Activated CD8-positive, alpha-beta T cell treated with anti-CD3 and anti-CD28 coated beads for 36 hours (primary cell): ENCODE measurements around the gene PTGES. TPM values are rescaled to one million over a fixed set of nuclear protein-coding genes. Genes with fewer than 3 reads are reported as not detected.

Experiments used
- ATAC-seq: fragments of 200-7000 bp; cut with Tn5 transposase; one replicate; pipeline ENCODE4 v1.10.0; 2021; ENCODE audit warnings: mild to moderate bottlenecking, moderate library complexity
- CTCF ChIA-PET: fragments of 350-600 bp; sonication (Branson Sonifier 250); formaldehyde crosslinking; loops from one replicate; lab custom pipeline; 2021; ENCODE audit warnings: antibody characterized with exemption; lab: Charles Lee
- POLR2A ChIA-PET: fragments of 350-600 bp; sonication (Branson Sonifier 250); formaldehyde crosslinking; loops from one replicate; lab custom pipeline; 2021; ENCODE audit warnings: antibody characterized with exemption; lab: Charles Lee
- DNase-seq: peaks from one replicate; pipeline ENCODE4 v3.0.0-alpha.2; 2020
- H3K27ac Mint-ChIP-seq: one replicate; pipeline ENCODE4 v1.8.0; 2021; ENCODE audit warnings: mild to moderate bottlenecking, mixed read lengths
- H3K27me3 Mint-ChIP-seq: one replicate; pipeline ENCODE4 v1.8.0; 2021; ENCODE audit warnings: mixed read lengths
- H3K36me3 Mint-ChIP-seq: one replicate; pipeline ENCODE4 v1.8.0; 2021; ENCODE audit warnings: low read depth, mixed read lengths
- H3K4me1 Mint-ChIP-seq: one replicate; pipeline ENCODE4 v1.8.0; 2021; ENCODE audit warnings: low read depth, mixed read lengths
- H3K4me3 Mint-ChIP-seq: one replicate; pipeline ENCODE4 v1.8.0; 2021; ENCODE audit warnings: mild to moderate bottlenecking, moderate library complexity, mixed read lengths
- H3K9me3 Mint-ChIP-seq: one replicate; pipeline ENCODE4 v1.8.0; 2021; ENCODE audit warnings: mixed read lengths
- intact Hi-C: fragments of 100-400 bp; cut with micrococcal nuclease; formaldehyde crosslinking; loops from one replicate; pipeline ENCODE4 v1.10.0; 2022
- total RNA-seq, 2 experiments: library from RNA; stranded (reverse); gene quantifications; one replicate each; pipeline ENCODE4 v1.2.3, GENCODE V29; 2021
- TF ChIP-seq, protein P1 (sequence below): fragments of 200-600 bp; IDR thresholded peaks from one replicate; pipeline ENCODE4 v1.8.0; 2022; ENCODE audit warnings: antibody characterized with exemption, mild to moderate bottlenecking

PTGES gene
- total RNA-seq, 2 experiments from 2014 or later: 0.20 to 0.56 TPM

DNA sequence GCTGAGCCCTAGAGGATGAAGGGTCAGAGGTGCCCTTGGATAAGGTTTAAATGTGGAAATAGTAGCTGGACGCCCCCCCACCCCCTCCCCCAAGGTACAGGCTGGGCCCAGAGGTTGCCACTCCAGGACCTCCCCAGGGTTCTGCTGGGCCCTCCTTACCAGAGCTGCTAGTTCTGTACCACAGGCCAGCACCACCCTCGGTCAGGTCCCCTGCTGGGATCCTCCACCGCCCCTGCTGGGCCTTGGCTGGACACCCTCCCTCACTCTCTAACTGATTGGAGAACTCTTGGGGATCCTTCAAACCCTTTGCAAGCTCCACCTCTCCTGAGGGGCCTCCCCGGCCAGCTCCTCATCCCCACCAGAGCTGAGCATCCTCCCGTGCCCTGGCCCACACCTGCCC, 34.9 kb downstream of the PTGES start:
- ChIA-PET POLR2A (no interaction called here), CTCF (interaction anchor here (1.1 to 1.7 kb wide), 3 partner anchors 9 to 65 kb away, joined by 3 to 5 read pairs (median 3); no protein-coding TSS in a partner anchor)
- Mint-ChIP-seq H3K4me3 (no peak overlapping the region), H3K27ac (no peak overlapping the region), H3K27me3 (peaks cover 10% of the 10 kb centered on the region), H3K4me1 (peaks cover 3% of the 10 kb centered on the region), H3K36me3 (no peaks in the 10 kb centered on the region), H3K9me3 (no peaks in the 10 kb centered on the region)
- DNase-seq: no peak
- TF ChIP-seq, protein P1, sequence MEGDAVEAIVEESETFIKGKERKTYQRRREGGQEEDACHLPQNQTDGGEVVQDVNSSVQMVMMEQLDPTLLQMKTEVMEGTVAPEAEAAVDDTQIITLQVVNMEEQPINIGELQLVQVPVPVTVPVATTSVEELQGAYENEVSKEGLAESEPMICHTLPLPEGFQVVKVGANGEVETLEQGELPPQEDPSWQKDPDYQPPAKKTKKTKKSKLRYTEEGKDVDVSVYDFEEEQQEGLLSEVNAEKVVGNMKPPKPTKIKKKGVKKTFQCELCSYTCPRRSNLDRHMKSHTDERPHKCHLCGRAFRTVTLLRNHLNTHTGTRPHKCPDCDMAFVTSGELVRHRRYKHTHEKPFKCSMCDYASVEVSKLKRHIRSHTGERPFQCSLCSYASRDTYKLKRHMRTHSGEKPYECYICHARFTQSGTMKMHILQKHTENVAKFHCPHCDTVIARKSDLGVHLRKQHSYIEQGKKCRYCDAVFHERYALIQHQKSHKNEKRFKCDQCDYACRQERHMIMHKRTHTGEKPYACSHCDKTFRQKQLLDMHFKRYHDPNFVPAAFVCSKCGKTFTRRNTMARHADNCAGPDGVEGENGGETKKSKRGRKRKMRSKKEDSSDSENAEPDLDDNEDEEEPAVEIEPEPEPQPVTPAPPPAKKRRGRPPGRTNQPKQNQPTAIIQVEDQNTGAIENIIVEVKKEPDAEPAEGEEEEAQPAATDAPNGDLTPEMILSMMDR: no peak
- ATAC-seq: no peak
- intact Hi-C loops: no loop called here

GRCh38 chr9:129716091-129716490, 36.8 kb downstream of the PTGES start:
- intact Hi-C loops: no loop called here
- no peak for ATAC-seq
- H3K9me3 Mint-ChIP-seq: no peaks in the 10 kb centered on the region
- H3K4me1 Mint-ChIP-seq: peaks cover 19% of the 10 kb centered on the region
- no peak overlapping the region for H3K27ac Mint-ChIP-seq
- H3K36me3 Mint-ChIP-seq: no peaks in the 10 kb centered on the region
- TF ChIP-seq, protein P1: no peak
- no peak overlapping the region for H3K4me3 Mint-ChIP-seq
- peaks cover 10% of the 10 kb centered on the region for H3K27me3 Mint-ChIP-seq
- CTCF ChIA-PET: interaction anchor here (1.8 to 3.7 kb wide), 3 partner anchors 10 to 74 kb away, joined by 5 to 22 read pairs (median 5); no protein-coding TSS in a partner anchor
- POLR2A ChIA-PET: interaction anchor here (0.7 kb wide), 1 partner anchor 347 kb away, joined by 3 read pairs; no protein-coding TSS in a partner anchor
- DNase-seq: no peak

DNA sequence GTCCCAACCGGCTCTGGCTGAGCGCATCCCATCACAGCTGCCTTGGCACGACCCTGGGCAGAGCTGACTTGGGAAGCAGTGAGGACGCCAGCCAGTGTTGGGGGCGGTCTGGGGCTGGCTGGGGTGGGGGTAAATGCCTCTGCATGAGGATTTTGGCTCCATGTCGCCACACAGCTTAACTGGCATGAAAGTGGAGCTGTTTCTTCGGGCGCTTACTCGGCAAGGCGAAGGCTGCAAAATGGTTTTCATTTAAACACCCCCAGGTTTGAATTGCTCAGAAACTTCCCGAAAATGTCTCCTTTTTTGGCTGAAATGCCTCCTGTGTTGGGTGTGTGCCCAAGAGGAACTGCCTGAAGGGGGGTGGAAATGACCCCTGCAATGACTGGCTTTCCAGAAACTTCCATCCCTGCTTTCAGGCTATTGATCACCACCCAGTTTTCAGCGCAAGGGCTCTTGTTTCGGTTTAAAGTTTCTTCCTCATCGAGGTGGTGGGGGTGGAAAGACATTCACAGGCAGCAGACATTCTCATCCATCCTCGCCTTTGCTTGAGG, 38.3 kb downstream of the PTGES start:
- Mint-ChIP-seq H3K27ac (no peak overlapping the region), H3K4me3 (no peak overlapping the region), H3K27me3 (peaks cover 8% of the 10 kb centered on the region), H3K4me1 (peaks cover 20% of the 10 kb centered on the region), H3K36me3 (no peaks in the 10 kb centered on the region), H3K9me3 (no peaks in the 10 kb centered on the region)
- DNase-seq (no peak), ATAC-seq (no peak)
- TF ChIP-seq, protein P1: no peak
- CTCF ChIA-PET: interaction anchor here (1.8 to 3.7 kb wide), 4 partner anchors 12 to 76 kb away, joined by 5 to 22 read pairs (median 5); no protein-coding TSS in a partner anchor
- POLR2A ChIA-PET: no interaction called here
- intact Hi-C loops: no loop called here

GRCh38 chr9:129713402-129713679, 39.5 kb downstream of the PTGES start:
- intact Hi-C loops: no loop called here
- ChIA-PET POLR2A (no interaction called here), CTCF (interaction anchor here (0.9 to 3.7 kb wide), 4 partner anchors 11 to 24 kb away, joined by 3 to 22 read pairs (median 4); no protein-coding TSS in a partner anchor)
- Mint-ChIP-seq H3K27me3 (peaks cover 6% of the 10 kb centered on the region), H3K9me3 (no peaks in the 10 kb centered on the region), H3K36me3 (no peaks in the 10 kb centered on the region), H3K4me3 (no peak overlapping the region), H3K4me1 (peaks cover 20% of the 10 kb centered on the region), H3K27ac (no peak overlapping the region)
- ATAC-seq: no peak
- TF ChIP-seq, protein P1: no peak
- no peak for DNase-seq

GRCh38 chr9:129712634-129713401, 40.0 kb downstream of the PTGES start:
- ChIA-PET POLR2A (interaction anchor here (1.3 to 1.5 kb wide), 3 partner anchors 9 to 22 kb away, joined by 3 to 6 read pairs (median 3); no protein-coding TSS in a partner anchor), CTCF (interaction anchor here (1.9 to 4.5 kb wide), 5 partner anchors 11 to 25 kb away, joined by 4 to 27 read pairs (median 10); no protein-coding TSS in a partner anchor)
- H3K4me1 Mint-ChIP-seq: peaks cover 20% of the 10 kb centered on the region
- H3K4me3 Mint-ChIP-seq: no peak overlapping the region
- H3K9me3 Mint-ChIP-seq: no peaks in the 10 kb centered on the region
- peak; percentile 56 for ATAC-seq
- no peaks in the 10 kb centered on the region for H3K36me3 Mint-ChIP-seq
- peak; percentile 49 for DNase-seq
- peaks cover 6% of the 10 kb centered on the region for H3K27me3 Mint-ChIP-seq
- H3K27ac Mint-ChIP-seq: no peak overlapping the region
- TF ChIP-seq, protein P1: no peak
- intact Hi-C loops: no loop called here
